HG03460 (cell line): ENCODE data around the gene SLC7A9.

Experiments used
- ATAC-seq: cut with Tn5 transposase; IDR thresholded peaks from one replicate; pipeline ENCODE4 v1.9.1; 2021; ENCODE audit not compliant: unreplicated experiment

SLC7A9 gene

DNA sequence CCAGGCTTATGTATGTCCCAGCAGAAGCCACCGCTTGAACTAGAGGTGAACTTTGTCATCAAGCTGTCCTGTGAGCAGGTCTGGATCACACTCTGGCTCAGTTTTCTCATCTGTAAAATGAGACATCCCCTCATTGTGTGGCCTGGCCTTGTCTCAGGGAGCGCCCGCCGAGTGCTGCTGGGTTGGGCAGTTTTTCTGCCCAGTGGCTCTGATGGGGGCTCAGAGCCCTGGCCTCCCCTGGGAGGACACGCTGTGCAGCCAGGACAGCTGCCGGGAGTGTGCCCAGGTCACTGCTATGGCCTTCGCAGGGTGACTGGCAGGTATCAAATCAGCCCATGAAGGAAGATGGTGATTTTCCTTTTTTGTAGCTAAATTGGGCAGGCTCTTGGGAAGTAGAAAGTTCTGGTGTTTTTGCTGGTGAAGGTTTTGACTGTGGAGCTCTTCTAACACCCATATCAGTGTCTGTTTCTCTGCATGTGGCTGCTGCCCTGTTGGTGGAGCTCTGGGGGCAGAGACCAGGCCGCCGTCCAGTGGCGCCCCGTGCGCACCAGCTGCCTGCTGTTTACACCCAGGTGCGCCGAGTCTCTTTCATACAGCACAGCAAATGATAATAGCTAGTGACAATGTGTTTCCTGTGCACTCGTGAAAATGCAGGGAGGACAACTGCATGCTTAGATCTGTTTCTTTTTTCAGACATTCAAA, 40.8 kb downstream of the SLC7A9 start:
- no peak for ATAC-seq

DNA sequence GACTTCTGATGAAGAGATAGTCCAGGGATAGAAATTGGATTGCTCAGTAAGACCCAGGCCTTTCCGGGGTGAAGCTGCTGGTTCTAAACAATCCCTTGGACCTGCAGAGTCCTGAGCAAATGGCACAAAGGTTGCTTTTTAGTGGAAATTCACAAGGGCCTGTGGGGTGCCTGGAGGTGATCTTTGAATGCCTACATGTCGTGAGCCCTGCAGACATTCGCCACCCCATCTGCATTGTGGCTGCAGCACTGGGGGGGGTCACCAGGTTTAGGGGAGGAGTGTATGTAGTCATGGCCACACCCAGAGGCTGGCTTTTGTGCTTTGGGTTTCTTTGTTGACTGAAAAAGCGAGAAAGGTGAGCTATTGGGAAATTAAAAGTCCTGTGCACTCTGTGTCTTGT, 41.4 kb downstream of the SLC7A9 start:
- no peak for ATAC-seq

DNA sequence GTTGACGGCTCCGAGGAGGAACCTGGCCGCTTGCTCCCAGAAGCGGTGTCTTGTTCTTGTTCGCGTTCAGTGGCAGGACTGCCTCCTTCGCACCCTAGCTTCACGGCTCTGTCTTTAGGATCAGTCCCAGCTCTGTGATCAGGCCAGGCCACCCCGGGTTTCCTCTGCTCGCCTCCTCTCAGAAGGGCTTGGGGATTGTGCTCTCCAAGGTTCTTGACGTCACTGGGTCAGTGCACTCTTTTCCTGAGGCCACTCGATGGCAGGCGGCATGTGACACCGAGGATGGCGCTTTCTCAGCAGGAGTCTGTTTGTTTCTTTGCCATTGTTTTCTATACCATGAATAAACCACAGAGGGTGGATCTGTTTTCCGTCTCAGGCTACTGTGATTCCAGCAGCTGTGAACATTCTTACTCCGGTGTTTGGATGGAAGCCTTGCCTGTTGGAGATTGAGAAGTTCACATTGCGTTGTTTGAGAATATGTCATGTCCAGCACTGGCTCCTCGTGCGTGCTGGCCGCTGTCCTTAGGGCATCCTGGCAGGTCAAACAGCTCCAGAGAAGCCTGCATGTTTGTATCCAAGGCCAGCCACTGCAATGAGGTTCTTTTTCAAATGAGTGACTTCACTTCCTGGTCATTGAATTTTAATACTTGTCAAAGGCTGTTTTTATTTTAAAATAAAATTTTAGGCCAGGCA, 44.5 kb downstream of the SLC7A9 start:
- no peak for ATAC-seq

DNA sequence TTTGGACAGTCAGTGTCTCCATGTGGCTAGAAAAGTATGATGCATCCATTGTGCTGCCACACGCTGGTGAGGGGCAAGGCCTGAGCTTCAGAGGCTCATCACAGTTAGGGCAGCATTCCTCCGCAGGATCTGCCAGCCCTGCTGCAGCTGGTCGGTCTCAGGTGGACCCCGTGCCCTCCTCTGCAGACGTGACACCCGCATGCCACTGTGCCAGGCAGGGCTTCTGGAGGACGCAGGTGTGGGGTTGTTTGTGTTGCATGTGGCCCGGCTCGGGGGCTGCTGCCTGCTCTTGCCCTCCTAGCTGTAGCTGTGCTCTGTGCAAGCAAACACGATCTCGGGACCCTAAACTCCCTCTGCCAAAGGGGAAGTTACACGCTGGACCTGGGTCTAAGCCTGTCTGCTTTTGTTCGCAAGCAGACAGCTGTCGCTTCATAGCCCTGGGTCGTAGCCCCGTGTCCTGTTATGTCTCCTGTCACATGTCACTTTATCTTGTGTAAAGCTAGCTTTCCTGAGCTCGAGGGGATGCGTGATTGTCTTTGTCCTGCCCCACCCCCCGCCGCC, 45.3 kb downstream of the SLC7A9 start:
- ATAC-seq: no peak

DNA sequence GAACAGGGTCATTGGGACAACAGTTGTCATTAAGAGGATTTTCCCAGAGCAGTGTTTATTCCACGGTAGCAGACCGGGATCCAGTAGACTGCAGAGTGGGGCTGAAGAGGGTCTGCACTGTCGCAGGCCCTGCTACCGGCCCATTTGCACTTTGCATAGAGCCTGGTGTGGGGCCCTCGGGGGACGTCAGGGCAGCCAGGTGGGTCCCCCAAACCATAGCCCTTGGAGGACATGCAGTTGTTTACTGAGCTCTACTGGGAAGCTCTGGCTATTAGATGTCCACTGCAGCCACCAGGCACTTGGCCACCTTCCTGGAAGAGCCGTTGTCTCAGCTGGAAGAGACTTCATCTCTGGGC, 45.8 kb downstream of the SLC7A9 start:
- ATAC-seq: no peak

DNA sequence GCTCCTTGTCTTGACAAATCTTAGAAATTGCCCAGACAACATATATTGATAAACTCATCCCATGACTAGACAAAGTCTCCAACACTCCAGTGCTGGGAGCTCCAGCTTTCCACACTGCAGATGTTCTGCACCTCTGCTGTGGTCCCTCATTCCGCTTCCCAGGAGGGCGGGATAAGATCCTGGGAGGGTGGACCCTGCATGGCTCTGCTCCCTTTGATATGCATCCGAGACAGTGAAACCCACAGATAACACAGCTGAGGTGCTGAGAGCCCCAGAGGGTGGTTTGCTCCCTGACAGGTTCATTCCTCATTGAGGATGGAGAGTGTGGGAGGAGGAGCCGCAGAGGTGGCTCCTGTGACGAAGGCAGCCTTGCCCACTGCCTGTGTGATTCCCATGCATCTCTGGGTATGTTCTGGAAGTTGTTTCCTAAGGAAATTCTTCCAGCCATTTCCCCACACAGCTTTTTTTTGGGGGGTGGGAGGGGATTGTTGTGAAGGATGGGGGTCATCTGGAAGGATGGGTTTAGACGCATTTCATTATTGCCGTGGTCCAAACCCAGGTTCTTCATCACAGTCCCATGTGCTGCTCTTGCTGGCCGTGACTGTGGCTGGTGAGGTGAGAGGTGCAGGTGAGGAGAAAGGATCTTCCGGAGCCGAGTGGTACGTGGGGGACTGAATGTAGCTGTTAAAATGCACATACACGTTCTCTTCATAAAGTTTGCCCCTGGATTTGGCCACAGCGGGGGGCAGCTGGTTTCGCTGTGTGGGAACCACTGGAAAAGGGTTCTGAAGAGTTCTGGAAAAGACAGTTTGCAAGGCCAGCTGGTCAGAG, 46.4 kb downstream of the SLC7A9 start:
- no peak for ATAC-seq

DNA sequence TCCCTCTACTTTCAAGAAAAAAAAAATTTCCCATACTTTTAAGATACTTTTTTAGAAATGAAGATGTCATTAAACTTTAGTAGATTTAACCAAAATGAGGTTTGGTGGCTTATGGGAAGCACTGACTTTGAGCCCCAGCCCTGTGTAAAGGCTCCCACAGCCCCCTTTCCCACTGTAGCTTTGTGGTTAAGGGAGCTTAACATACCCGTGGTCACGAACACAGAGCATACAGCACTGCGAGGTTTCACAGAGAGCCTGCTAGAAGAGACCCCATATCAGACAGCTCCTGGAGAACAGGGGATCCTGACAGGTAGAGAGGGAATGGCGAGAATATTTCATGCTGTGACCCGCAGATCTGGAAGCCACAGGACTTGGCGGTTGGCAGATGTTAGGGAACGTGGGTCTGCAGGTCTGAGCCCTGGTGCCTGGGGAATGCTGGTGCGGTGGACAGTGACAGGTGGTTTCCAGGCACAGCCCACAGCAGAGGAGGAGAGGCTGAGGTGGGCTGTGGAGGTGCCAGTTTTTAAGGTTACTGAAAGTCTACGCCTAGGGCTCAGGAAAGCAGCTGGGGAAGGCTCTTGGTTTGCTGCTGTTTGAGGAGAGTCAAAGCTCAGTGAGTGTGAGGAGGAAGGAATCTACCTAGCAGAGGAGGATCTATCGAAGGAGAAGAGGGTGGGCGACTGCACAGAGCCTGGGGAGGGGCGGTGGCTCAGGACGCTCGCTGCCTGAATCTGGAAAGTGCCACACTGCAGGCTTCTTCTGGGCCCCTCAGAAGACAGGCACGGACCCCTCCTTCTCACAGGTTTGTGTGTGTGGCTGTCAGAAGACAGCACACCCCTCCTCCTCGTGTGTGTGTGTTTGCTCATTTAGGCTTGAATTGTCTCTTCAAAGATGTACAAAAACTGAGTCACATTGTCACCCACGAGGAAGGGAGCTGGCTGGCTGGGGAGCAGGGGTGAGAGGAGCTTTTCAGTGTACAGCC, 49.9 kb downstream of the SLC7A9 start:
- ATAC-seq: no peak

DNA sequence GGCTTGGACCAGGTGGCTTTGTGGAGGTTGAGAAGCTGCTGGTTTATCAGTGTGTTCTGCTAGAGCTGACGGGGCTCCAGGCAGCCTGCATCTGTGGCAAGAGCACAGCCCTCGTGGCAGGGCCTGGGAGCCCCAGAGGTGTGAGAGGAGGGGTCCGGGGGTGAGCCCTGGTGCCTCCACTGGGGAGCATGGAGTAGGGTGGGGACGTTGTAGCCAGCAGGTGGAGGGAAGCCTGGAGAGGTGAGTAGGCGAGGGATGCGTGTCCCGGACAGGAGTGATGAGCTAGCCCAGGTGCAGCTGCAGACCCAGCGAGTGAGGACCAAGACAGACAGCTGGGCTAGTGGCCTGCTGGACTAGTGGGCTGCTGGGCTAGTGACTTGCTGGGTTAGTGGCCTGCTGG, 51.0 kb downstream of the SLC7A9 start:
- ATAC-seq: no peak

DNA sequence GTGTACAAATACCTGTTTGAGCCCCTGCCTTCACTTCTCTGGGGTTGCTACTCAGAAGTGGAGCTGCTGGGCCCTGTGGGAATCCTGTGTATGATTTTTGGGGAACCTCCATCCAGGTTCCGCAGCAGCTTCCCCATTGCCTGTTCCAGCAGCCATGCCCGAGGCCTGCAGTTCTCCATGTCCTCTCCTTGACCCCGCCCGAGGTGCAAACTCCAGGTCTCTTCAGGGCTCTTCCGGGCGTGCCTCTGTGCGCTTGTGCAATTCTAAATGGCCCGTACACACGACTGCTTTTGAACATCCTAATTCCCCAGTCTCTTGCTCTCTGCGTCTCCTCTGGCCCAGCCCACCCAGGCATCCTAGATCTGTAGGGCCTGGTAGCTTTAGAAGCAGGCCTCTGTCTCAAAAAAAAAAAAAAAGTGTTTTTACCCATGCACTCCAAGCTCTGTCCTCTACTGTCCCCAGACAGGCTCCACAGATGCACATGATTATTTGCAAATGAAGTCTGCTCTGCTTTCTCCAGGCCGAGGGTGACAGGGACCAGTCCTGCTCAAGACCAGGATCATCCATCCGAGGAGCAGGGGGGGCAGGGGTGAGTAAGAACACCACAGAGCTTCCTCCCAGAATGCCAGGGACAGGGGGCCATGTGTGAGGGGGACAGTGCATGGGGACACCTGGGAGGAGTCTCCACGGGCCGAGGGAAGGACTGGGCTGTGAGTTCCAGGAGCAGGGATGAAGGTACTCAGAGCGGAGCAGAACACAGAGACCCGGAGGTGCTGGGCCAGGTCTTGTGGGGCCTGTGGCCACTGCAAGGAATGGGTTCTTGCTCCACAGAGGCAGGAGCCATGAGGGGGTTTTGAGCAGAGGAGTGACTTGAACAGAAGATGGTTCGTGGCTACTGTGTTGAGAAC, 51.7 kb downstream of the SLC7A9 start:
- no peak for ATAC-seq

DNA sequence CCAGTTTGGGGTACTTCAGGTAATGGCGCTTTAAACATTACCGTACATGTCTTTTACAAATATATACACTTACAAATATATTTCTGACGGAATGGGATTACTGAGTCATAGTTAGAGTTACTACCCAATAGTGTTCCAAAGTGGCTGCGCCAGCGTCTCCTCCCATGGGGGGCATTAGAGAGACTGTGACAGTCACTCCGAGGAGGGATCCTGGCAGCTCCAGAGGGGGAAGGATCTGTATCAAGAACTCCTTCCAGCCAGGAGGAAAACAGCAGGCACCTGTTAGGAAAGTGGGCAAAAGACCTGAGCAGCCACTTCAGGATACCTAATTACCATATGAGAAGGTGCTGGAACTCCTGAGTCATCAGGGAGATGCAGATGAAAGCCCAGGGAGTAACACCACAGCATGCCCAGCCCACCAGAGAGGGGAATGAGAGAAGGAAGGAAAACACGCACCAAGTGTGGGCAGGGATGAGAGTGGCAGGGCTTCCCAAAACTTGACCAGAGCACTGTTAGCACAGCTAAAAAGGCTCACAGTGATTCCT, 52.9 kb downstream of the SLC7A9 start:
- no peak for ATAC-seq

DNA sequence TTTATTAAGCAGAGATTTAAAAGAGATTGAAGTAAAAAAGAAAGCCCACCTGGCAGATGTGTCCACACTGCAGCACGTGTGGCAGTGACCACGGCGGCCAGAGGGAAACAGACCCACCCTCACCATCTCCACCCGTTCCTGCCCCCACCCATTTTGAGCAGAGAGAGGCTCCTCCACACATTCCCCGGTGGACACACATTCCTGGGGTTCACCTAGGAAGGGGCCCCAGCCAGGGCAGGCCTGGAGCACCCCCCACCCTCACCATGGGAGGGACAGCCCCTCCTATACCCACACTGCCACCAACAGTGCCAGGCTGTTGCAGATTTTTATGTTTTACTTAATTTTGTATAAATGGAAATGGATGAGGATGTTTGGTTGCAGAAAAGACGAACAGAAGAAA, 54.9 kb downstream of the SLC7A9 start:
- no peak for ATAC-seq

DNA sequence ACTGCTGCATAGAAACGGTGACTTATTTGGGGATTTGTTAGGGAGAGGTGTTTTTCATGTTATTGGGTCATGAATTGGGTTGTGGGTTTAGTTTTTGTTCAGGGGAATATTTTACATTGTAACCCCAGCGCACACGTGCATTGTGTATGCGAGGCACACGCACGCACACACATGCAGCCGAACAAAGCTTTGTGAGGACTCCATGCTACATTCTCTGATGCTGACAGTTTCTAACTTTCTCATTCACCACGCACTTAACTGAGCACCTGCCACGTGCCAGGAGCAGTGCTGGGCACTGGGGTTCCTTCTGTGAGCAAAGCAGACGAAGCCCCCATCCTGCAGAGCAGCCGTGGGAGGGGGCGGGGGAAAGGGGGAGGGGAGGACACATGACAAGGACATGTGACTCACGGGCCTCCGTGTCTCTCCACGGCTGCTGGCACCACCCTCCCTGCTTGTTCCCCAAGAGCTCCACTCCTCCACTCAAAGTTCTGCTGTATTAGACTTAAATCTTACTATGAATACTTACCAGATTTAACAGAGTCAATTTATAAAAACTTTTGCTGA, 55.6 kb downstream of the SLC7A9 start:
- ATAC-seq: no peak

DNA sequence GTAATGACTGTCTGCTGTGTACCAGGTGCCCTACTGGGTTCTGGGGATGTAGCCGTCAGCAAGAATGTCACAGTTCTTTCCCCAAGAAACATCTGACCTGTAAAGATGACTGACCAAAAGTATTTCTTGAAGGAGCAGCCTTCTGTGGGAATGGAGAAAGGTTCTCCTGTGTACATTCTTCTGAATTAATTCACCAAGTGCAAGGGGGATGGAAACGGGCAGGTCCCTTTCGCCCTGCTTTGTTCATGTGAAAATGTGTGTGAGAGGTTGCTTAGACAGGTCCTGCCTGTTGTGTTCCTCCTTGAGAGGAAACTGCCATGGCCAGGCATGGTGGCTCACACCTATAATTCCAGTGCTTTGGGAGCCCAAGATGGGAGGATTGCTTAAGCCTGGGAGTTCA, 57.0 kb downstream of the SLC7A9 start:
- ATAC-seq: no peak

DNA sequence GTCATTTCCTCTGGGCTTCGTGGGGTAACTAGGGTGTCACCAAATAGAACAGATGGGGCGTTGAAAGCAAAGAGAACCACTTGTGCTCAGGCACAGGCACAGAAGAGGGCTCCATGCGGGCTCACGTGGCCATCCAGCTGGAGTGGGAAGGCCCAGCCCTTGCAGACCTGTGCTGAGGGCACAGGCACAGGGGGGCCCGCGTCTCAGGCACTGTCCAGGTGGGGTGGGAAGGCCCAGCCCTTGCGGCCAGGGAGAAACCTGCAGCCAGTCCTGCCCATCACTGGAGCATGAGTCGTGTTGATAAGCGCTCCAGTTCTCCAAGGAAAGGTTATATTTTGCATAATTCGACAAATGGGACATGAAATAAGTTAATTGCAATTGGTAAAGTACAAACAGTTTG, 57.5 kb downstream of the SLC7A9 start:
- ATAC-seq: no peak

DNA sequence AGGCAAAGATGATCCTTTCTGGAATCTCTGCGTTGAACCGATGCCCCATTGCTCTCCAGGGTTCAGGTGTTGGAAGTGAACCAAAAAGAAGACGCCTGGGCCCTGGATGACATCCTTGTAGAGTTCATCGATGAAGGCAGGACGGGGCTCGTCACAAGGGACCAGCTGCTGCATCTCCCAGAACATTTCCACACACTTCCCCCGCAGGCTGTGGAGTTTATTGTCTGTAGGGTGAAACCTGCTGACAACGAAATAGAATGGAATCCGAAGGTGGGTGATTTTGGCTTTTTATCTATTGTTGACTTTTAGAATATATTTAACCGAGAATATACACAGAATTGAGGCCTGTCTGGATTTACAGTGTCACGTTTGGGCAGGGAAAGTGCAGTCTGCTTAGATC, 58.4 kb downstream of the SLC7A9 start:
- no peak for ATAC-seq

DNA sequence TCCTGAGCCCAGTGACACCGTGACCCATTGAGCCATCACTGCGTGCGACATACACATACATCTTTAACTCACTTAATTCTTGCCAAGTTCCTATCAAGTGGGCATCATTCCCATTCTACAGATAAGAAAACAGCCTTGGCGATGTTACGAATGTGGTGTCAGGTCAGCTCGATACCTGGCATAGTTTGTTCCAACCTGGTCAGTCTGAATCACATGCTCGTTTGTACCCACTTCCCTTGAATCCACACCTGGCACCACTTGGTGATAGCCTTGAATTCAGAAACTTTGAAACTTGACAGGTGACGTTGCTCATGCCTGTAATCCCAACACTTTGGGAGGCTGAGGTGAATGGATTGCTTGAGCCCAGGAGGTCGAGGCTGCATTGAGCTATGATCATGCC, 59.1 kb downstream of the SLC7A9 start:
- ATAC-seq: no peak

DNA sequence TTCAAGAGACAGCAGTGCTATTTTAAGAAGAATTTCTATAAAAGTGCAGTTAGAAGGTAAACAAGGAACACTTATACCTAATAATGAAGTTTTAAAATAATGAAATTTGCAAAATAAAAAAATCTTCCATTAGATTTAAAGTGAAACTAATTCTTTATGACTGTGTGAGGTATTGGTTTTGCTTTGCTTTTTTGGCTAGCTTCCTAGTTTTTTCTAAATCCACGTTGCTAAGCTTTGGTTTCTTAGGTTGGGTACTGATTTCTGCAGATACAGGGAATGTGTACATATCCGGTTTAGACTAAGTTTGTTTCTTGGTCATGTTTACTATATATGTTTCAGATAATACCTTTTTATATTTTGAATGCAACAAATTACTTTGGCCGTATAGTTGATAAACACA, 59.8 kb downstream of the SLC7A9 start:
- ATAC-seq: no peak

DNA sequence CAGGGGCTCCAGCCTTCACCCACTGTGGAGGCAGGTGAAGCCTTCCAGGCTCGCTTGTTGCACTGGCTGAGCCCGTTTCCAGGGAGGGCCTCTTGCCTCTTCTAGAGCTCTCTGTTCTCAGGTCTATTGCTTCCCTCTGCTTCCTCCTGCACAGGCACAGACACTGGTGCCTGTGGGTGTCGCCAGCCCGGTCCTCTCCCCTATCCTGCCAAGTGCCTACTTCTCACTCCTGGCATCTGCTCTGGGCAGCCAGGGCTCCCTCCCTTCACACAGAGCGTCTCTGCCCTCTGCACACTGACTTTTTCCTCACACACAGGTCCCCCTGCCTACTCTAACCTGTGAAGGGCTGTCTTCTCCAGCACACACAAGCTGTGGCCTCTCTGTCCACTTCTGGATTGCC, 60.3 kb downstream of the SLC7A9 start:
- ATAC-seq: no peak

DNA sequence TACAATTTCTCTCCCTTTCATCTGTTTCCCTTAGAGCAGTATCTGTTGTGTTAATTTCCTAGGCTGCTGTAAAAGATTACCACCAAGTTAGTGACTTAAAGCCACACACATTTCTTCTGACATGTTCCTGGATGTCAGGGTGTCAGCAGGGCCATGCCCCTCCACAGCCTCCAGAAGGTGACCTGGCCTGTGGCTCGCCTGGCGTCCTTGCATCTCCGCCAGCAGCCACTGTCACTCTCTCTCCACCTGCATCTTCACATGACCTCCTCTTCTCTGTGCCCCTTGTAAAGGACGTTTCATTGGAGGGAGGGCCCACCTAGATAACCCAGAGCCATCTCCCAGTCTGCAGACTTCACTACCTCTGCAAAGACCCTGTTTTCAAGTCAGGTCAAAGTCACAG, 61.3 kb downstream of the SLC7A9 start:
- ATAC-seq: no peak
